Gastroesophageal sphincter (tissue), 4 donors: ENCODE results near the gene STX8. TPM values are rescaled to one million over a fixed set of nuclear protein-coding genes. Genes with fewer than 3 reads are reported as not detected.

Source experiments
- ATAC-seq: fragments of 150-250 bp; one replicate; pipeline ENCODE4 v1.9.1; 2016; ENCODE audit warnings: mild to moderate bottlenecking, moderate library complexity
- H3K27ac ChIP-seq, 4 donors: fragments of 200-600 bp; sonication (generic) in 3 of 4; 1 replicate in 3 of 4; 2 replicates in 1 of 4; pipeline ENCODE4 v1.5.1; 2016 to 2019
- H3K27me3 ChIP-seq: fragments of 200-600 bp; sonication (generic); one replicate; pipeline ENCODE4 v1.5.1; 2019
- H3K36me3 ChIP-seq, 2 donors: fragments of 200-600 bp; sonication (generic); one replicate each; pipeline ENCODE4 v1.5.1; 2019; ENCODE audit warnings: control low read depth in 1 of 2
- H3K4me1 ChIP-seq, 3 donors: fragments of 200-600 bp; sonication (generic); 1 replicate in 2 of 3; 2 replicates in 1 of 3; pipeline ENCODE4 v1.5.1; 2016 to 2019; ENCODE audit warnings: control low read depth in 2 of 3
- H3K4me3 ChIP-seq, 2 donors: fragments of 200-600 bp; sonication (generic); one replicate each; pipeline ENCODE4 v1.5.1; 2019; ENCODE audit warnings: mild to moderate bottlenecking in 1 of 2, moderate library complexity in 1 of 2
- H3K9me3 ChIP-seq, 3 donors: fragments of 200-600 bp; sonication (generic); one replicate each; pipeline ENCODE4 v1.5.1; 2017 to 2019; ENCODE audit warnings: control low read depth in 2 of 3
- EP300 ChIP-seq: sonication (generic); formaldehyde crosslinking; IDR thresholded peaks from one replicate; pipeline ENCODE4 v1.6.1; 2017; ENCODE audit warnings: antibody characterized with exemption, mild to moderate bottlenecking
- POLR2A ChIP-seq, 2 donors: fragments of 450-650 bp; IDR thresholded peaks; one replicate each; pipeline ENCODE4 v1.6.1; 2017; ENCODE audit warnings: antibody characterized with exemption in 2 of 2, mild to moderate bottlenecking in 2 of 2, moderate library complexity in 1 of 2
- POLR2AphosphoS5 ChIP-seq: sonication (generic); formaldehyde crosslinking; IDR thresholded peaks from one replicate; pipeline ENCODE4 v1.6.1; 2017; ENCODE audit warnings: antibody characterized with exemption
- WGBS, 2 donors: methylation state at CpG; one replicate each; pipeline ENCODE4 v1.1.5; 2018; ENCODE audit warnings: low coverage in 1 of 2; 5-methylcytosine and 5-hydroxymethylcytosine counted together
- total RNA-seq, 4 donors: library from RNA; depleted of rRNA; stranded (reverse); fragments of >200 nt; gene quantifications; one replicate each; pipeline ENCODE4 v1.1.0, GENCODE V29; 2016
- TF ChIP-seq, protein P1 (sequence below), 4 experiments: fragments of 200-600 bp in 2 of 4; fragments of 450-650 bp in 2 of 4; sonication (generic) in 1 of 4; IDR thresholded peaks; one replicate each; pipeline ENCODE4 v1.5.1; 2017 to 2019; ENCODE audit warnings: antibody characterized with exemption in 4 of 4, mild to moderate bottlenecking in 2 of 4, moderate library complexity in 2 of 4

STX8 gene
- total RNA-seq, 4 donors from 2014 or later: 67.9 to 106 (median 87.1) TPM

DNA sequence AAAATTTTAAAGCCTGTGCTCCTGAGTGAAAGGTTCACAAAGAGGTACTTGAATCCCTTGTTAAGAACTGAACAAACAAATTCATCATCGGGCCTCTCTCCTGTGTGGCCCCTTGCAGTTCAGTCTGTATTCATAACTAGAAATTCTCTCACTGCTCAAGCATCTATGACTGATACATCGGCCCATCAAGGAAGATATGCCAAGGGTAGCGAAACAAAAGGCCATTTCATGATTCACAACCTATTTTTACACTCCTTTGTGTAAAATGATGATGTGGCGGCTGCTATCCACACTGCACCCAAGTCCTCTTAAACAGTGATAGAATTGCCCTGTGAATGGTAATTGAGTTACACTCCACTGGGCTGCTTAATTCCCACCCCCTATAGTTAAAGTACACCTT, 204.6 kb downstream of the STX8 start:
- TF ChIP-seq POLR2A (IDR thresholded peaks at IDR 0.05): no peak
- no peak for TF ChIP-seq POLR2AphosphoS5
- TF ChIP-seq, protein P1, sequence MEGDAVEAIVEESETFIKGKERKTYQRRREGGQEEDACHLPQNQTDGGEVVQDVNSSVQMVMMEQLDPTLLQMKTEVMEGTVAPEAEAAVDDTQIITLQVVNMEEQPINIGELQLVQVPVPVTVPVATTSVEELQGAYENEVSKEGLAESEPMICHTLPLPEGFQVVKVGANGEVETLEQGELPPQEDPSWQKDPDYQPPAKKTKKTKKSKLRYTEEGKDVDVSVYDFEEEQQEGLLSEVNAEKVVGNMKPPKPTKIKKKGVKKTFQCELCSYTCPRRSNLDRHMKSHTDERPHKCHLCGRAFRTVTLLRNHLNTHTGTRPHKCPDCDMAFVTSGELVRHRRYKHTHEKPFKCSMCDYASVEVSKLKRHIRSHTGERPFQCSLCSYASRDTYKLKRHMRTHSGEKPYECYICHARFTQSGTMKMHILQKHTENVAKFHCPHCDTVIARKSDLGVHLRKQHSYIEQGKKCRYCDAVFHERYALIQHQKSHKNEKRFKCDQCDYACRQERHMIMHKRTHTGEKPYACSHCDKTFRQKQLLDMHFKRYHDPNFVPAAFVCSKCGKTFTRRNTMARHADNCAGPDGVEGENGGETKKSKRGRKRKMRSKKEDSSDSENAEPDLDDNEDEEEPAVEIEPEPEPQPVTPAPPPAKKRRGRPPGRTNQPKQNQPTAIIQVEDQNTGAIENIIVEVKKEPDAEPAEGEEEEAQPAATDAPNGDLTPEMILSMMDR (IDR thresholded peaks at IDR 0.05): no peak
- no peak for TF ChIP-seq EP300
- ATAC-seq: no peak
- no peaks in the 10 kb centered on the region for H3K9me3 ChIP-seq
- H3K4me3 ChIP-seq: no peak overlapping the region
- WGBS, 2 donors: 46% methylated on average over 3 to 4 of the region's 4 CpGs
- peaks cover 0 to 7% (median 0%) of the 10 kb centered on the region in 3 donors for H3K4me1 ChIP-seq
- no peaks in the 10 kb centered on the region for H3K27me3 ChIP-seq
- H3K36me3 ChIP-seq: peaks cover 0 to 4% of the 10 kb centered on the region in 2 donors
- no peak overlapping the region for H3K27ac ChIP-seq

DNA sequence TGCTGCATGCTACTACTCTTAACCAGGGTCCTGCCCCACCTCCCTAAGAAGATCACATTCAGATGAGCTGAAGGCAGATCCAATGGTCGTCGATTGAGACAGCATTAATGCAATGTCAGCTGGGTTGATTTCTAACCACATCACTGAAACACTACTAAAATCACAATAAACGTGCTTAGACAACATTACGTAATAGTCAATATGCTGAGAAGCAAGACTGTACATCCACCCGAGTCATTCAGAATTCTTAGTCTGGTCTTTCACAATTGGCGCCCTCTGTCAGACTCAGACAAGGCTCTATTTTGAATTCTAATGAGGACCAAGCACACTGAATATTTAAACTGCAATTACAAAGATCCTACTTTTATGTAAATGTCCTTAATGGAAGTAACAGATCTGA, 205.2 kb downstream of the STX8 start:
- H3K4me3 ChIP-seq: no peak overlapping the region
- WGBS, 2 donors: 82 to 91% methylated on average over 4 to 6 of the region's 6 CpGs
- peaks cover 0 to 7% (median 0%) of the 10 kb centered on the region in 3 donors for H3K4me1 ChIP-seq
- no peaks in the 10 kb centered on the region for H3K36me3 ChIP-seq
- ATAC-seq: no peak
- no peak for TF ChIP-seq POLR2A (IDR thresholded peaks at IDR 0.05)
- TF ChIP-seq EP300: no peak
- TF ChIP-seq, protein P1 (IDR thresholded peaks at IDR 0.05): no peak
- TF ChIP-seq POLR2AphosphoS5: no peak
- no peak overlapping the region for H3K27ac ChIP-seq
- no peaks in the 10 kb centered on the region for H3K27me3 ChIP-seq
- H3K9me3 ChIP-seq: no peaks in the 10 kb centered on the region

DNA sequence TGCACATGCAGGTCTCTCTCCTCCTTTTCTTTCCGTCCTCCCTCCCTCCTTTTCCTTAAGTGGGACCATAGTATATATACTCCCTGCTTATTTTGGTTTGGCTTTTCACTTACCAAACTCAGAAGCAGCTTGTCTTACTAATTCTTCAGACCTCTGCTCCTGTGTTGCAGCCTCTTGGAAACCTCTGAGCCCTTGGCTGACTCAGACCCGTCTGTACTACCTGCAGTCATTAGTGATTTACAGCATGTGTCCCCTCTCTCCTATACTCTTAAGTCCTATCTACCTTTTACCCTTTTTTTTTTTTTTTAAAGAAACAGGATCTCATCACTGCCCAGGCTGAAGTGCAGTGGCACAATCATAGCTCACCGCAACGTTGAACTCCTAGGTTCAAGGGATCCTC, 207.0 kb downstream of the STX8 start:
- no peaks in the 10 kb centered on the region for H3K9me3 ChIP-seq
- no peak overlapping the region for H3K4me3 ChIP-seq
- ATAC-seq: no peak
- TF ChIP-seq EP300 (no peak), POLR2AphosphoS5 (no peak), POLR2A (IDR thresholded peaks at IDR 0.05) (no peak)
- TF ChIP-seq, protein P1 (IDR thresholded peaks at IDR 0.05): no peak
- no peaks in the 10 kb centered on the region for H3K27me3 ChIP-seq
- peaks cover 0 to 7% (median 0%) of the 10 kb centered on the region in 3 donors for H3K4me1 ChIP-seq
- H3K36me3 ChIP-seq: no peaks in the 10 kb centered on the region
- WGBS, 2 donors: 83 to 86% methylated on average over 4 of the region's 4 CpGs
- no peak overlapping the region for H3K27ac ChIP-seq

DNA sequence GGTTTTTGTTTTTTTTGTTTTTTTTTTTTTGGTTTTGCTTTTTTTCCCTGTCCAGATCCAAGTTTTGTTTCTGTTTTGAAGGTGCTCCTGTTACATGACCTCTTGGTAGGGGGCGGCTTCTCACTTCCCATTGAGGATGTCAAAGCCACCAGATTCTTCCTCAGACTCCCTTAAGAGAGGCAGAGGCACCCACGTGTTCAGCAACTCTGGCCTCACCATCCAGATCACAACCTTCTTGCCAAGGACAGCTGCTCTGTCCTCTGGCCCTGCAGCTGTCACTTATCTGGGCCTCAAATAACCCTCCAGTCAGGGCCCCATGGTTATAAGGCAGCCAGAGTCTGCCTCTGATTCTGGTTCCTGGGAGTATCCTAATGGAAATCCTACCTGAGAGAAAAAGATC, 208.5 kb downstream of the STX8 start:
- Histone ChIP-seq H3K36me3 (no peaks in the 10 kb centered on the region), H3K4me1 (peaks cover 0 to 7% (median 0%) of the 10 kb centered on the region in 3 donors), H3K4me3 (no peak overlapping the region), H3K27me3 (no peaks in the 10 kb centered on the region), H3K27ac (no peak overlapping the region), H3K9me3 (no peaks in the 10 kb centered on the region)
- TF ChIP-seq EP300 (no peak), POLR2A (IDR thresholded peaks at IDR 0.05) (no peak), POLR2AphosphoS5 (no peak)
- TF ChIP-seq, protein P1 (IDR thresholded peaks at IDR 0.05): no peak
- WGBS, 2 donors: 69 to 80% methylated on average over 2 of the region's 2 CpGs
- ATAC-seq: no peak

DNA sequence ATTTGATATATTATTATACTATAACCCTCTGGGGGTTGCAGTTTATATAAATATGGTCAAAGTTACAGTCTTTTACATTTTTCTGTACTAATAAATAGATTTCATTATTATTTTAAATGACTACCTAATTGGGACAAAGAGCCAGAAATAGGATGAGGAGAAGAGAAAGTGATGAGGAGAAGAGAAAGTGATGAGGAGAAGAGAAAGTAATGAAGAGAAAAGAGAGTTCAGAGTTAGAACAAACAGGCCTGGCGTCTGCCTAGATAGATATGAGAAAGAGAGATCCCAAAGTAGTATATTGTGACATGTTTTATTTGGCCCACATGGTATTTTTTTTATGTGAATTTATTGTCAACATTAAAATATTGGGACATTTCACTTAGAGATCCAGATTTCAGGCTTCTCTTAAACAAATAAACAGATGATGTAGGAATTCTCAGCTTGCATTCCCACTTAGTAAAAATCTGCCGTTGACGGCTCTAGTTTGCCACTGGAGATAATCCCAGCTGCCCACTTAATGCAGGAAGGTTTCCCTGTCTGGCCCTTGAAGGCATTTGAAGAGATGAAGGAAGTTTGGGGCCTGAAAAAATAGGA, 210.7 kb downstream of the STX8 start:
- no peak overlapping the region for H3K27ac ChIP-seq
- H3K27me3 ChIP-seq: no peaks in the 10 kb centered on the region
- 47 to 59% methylated on average over 3 of the region's 3 CpGs for WGBS, 2 donors

More for the DNA sequence above, 210.7 kb downstream of the STX8 start:
- Histone ChIP-seq H3K9me3 (no peaks in the 10 kb centered on the region), H3K36me3 (no peaks in the 10 kb centered on the region), H3K4me1 (peaks cover 0 to 18% (median 0%) of the 10 kb centered on the region in 3 donors), H3K4me3 (no peak overlapping the region)
- no peak for ATAC-seq
- TF ChIP-seq, protein P1 (IDR thresholded peaks at IDR 0.05): no peak
- TF ChIP-seq POLR2A (IDR thresholded peaks at IDR 0.05): no peak
- TF ChIP-seq POLR2AphosphoS5: no peak
- no peak for TF ChIP-seq EP300
